A204.1 (cell line): ENCODE data around the gene SMIM8.
"Not testable (repeated sequence)": the region's sequence is repeated elsewhere in the genome, so short reads cannot be mapped to it uniquely, and the experiment has no call there.

Source experiments
- FAIRE-seq: peaks from 2 replicates; lab custom pipeline; 2012; peaks lifted over from hg19 to GRCh38; lab: Jason Lieb, UNC

The SMIM8 gene, protein sequence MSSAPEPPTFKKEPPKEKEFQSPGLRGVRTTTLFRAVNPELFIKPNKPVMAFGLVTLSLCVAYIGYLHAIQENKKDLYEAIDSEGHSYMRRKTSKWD

DNA sequence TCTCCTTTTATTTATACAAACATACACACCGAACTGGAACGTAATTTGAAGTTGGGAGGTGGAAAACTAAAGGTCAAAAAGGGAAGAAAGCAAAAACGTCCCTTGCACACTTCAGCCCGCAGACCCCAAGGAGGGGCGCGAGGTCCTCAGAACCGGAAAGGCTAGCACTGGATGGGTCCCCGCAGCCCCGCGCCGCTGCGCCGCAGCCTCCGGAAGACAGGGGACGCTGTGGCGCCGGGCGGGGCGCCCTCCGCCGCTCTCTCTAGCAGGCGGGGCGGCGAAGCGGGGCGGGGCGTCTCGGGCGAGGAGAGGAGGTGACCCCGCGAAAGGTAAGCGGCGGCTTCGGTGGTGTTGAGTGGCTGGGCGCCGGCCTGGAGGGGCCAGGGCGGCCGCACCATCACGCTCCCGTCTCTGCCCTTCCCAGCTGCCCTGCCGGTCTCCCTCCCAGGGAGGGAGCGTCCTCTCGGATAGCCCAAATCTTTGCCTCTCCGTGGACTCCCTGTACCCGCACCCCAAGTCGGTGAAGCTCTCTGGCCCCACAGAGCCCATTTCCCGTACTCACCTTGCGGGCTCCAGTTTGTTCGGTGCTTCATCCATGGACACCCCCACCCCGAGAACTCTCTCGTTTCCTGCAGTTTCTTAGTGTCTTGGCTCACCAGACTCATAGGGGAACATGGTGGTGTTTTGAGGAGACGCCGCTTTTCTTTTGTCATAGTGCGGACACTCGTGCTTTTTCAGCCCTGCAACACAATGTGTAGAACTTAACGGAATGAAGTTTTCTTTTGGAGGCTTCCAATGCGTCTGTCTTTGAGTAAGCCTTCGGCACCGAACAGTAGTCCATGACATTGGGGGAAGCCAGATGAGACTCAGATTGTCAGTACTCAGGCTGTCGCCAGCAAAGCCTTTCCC lies at the start of gene SMIM8:
TSS of gene SMIM8 (plus strand) at position 285 of the 909 bp plus-strand sequence. CDS start 14,444 bp downstream, outside the sequence.
- no peak for FAIRE-seq

DNA sequence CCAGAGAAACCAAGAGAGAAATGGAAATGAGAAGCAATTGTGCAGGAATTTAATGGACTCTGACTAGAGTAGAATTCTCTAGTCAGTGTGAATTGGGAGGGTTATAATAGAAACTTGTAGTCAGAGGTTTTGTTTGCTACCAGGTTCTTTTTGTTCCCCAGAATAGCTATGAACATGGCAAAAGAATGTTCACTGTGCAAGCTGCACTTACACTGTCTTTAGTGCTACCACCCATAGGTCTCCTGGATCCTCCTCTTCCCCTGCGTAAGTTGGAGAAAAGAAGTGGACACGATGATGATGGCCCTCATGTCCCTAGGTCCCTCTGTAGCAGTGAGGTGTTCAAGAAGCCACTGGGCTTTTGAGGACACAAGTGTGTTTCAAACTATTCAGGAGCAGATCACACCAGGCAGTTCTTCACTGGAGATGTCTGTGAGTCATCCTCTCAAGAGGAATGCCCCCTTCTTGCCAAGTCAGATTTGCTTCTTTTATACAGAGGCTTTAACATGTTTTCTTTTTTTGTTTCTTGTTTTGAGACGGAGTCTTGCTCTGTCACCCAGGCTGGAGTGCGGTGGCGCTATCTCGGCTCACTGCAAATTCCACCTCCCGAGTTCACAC lies 47.6 kb upstream of the SMIM8 start:
- FAIRE-seq: no peak

DNA sequence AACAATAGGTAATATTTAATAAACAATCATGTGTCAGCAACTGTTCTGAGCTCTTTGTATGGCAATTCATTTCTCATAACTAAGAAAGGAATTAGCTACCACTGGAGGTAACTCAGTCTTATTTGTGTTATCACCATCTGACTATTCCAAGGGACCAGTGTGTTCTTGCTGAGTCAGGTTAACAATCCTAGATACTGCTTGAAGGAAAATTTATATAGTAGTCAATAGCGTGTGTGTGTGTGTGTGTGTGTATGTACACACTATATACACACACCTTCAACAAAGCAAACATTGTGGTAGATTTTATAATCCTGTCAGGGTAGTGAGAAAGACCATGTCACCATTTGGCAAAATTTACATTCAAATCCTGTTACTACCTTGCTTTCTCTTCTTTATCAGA lies 45.8 kb upstream of the SMIM8 start:
- no peak for FAIRE-seq

- FAIRE-seq: peak; percentile 76
Measured at GRCh38 chr6:87277123-87277522, 45.3 kb upstream of the SMIM8 start.

DNA sequence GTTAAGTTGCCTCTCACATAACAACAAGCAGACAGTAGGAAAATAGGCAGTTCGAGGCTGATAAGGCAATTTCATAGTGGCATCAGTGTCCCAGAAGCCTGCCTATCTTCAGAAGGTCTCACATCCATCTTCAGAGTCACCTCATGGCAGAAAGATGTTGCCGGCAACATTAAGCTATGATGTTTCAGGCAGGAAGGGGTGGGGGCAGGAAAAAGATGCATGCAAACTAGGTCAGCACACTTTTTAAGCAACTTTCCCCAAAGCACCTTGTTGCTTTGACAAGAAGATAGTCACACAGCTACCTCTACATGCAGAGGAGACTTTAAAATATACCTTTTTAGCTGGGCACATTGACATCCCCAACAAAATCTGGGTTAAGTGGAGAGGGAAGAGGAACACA lies 43.2 kb upstream of the SMIM8 start:
- no peak for FAIRE-seq

DNA sequence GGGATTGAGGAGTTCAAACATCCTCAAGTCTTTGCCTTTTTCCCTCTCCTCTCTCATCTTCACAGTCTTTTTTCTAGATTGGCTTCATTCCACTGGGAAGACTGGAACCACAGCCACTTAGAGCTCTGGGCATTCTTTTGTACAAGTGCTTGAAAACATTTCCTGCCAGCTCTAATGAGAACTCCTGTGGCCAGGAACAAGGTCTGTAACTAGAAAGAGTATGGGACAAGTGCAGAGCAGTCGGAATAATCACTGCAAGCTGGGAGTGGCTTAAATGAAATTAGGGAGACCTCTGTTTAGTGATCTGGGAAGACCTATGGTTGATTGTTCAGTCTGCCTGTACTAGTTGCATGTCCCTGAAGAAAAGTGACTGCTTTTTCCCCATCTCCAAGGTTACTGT lies 41.0 kb upstream of the SMIM8 start:
- FAIRE-seq: no peak

DNA sequence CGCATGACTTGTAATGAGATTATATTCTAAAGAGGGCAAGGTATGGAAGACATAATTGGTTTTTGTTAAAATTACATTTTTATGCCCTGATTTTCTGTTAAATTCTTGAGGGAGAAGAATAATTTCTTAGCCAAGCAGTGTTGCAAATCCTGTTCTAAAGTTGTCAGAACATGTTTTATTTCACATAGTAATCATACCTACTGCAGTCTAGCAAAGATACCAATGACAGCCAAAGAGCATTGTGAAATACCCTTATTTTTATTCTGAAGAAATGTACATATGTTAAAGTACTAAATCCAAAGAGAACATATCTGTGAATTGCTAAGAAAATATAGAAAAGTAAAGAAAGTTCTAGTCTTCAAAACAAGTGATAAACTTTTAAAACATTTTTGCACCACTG lies 39.6 kb upstream of the SMIM8 start:
- FAIRE-seq: no peak

- no peak for FAIRE-seq
Measured at GRCh38 chr6:87283461-87283860, 38.9 kb upstream of the SMIM8 start.

GRCh38 chr6:87287251-87287650 lies 35.1 kb upstream of the SMIM8 start:
- FAIRE-seq: no peak

DNA sequence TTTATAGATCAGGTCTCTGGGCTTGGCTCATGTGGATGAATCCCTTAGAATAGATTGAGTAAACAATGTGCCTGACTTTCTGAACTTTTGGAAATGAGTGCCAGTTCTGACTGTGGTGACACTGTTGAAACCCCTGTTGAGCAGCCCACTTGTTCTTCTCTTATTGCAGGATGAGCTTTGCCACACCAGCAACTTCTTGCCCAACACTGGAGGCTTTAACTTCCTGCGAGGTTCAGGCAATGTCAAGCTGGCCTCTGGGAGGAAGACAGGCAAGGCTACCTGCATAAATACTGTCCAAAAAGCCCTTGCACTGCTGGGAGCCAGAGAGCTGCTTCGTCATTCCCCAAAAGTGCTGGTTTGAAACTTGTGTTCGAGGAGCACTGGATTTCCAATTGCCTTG lies 32.8 kb upstream of the SMIM8 start:
- FAIRE-seq: no peak

- no peak for FAIRE-seq
Measured at GRCh38 chr6:87291883-87292282, 30.5 kb upstream of the SMIM8 start.

DNA sequence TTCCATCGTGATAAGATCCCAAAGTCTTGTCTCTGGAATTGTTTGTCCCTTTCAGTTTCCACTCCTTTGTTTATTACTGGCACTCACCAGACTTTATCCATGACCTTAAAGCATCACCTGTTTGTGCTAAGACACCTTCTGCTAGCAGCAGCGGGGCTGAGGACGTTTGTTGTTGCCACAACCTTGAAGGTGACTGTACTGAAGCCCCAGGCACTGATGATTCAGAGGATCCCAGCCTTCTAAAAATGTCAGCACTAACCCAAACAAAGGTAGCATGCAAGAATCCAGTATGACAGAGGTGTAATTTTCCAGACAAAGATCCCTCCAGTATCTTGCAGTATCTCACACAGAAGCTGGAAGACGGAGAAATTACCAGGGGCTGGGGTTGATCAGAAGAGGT lies 28.9 kb upstream of the SMIM8 start:
- FAIRE-seq: no peak

GRCh38 chr6:87297119-87297518 lies 25.3 kb upstream of the SMIM8 start:
- no peak for FAIRE-seq

- not testable (repeated sequence) for FAIRE-seq
Measured at GRCh38 chr6:87301277-87301676, 21.1 kb upstream of the SMIM8 start.

- FAIRE-seq: no peak
Measured at GRCh38 chr6:87308970-87309369, 13.4 kb upstream of the SMIM8 start.

GRCh38 chr6:87312860-87313259 lies 9.5 kb upstream of the SMIM8 start:
- FAIRE-seq: no peak

GRCh38 chr6:87315071-87315470 lies 7.3 kb upstream of the SMIM8 start:
- FAIRE-seq: no peak

- no peak for FAIRE-seq
Measured at GRCh38 chr6:87319271-87319987, 3.0 kb upstream of the SMIM8 start.

DNA sequence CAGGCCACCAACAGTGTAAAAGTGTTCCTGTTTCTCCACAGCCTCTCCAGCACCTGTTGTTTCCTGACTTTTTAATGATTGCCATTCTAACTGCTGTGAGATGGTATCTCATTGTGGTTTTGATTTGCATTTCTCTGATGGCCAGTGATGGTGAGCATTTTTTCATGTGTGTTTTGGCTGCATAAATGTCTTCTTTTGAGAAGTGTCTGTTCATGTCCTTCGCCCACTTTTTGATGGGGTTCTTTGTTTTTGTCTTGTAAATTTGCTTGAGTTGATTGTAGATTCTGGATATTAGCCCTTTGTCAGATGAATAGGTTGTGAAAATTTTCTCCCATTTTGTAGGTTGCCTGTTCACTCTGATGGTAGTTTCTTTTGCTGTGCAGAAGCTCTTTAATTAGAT lies 1.5 kb downstream of the SMIM8 start:
- not testable (repeated sequence) for FAIRE-seq

DNA sequence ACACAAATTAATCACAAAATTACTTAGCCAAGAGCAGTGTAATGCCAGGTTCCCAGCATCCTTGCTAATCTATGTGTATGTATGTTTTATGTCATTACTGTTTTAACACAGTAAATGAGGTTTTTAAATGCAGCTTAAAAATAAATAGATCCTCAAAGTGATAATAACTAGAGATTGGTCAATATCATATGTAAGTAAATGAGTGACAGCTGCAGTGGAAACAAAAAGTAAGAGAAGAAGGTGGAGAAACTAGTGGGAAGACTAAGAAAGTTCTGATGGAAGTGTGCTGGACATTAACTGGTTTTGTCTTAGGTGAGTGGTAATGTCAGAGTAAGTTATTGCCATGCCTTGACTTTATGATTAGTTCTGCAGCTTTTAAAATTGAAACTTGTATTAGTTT lies 8.6 kb downstream of the SMIM8 start:
- no peak for FAIRE-seq

DNA sequence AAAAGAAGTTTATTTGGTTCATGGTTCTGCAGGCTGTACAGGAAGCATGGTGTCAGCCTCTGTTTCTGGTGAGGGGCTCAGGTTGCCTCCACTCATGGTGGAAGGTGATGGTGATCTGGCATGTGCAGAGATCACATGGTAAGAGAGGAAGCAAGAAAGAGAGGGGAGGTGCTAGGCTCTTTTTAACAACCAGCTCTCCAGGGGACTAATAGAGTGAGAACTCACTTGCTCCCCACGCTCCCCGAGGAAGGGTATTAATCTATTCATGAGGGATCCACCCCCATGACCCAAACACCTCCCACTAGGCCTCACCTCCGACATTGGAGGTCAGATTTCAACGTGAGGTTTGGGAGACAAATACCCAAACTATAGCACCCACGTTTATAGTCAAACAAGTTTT lies 10.6 kb downstream of the SMIM8 start:
- FAIRE-seq: no peak

GRCh38 chr6:87333591-87334181 lies 11.3 kb downstream of the SMIM8 start:
- FAIRE-seq: no peak

GRCh38 chr6:87334683-87335082 lies 12.3 kb downstream of the SMIM8 start:
- no peak for FAIRE-seq
